Smooth muscle cell (in vitro differentiated cells): ENCODE measurements around the gene KCNK15. TPM values are rescaled to one million over a fixed set of nuclear protein-coding genes. Genes with fewer than 3 reads are reported as not detected.

ENCODE experiments used
- DNase-seq: peaks from one replicate; lab custom pipeline; 2025; ENCODE audit not compliant: unreplicated experiment; lab: John Stamatoyannopoulos, UW
- H2AFZ ChIP-seq: fragments of 200-600 bp; sonication (generic); 2 replicates; pipeline ENCODE4 v1.6.0; 2016; ENCODE audit warnings: antibody characterized with exemption, low read depth, mild to moderate bottlenecking
- H3F3A ChIP-seq: fragments of 200-600 bp; sonication (generic); 2 replicates; pipeline ENCODE4 v1.6.0; 2017; ENCODE audit warnings: antibody characterized with exemption, low read depth
- H3K27ac ChIP-seq: fragments of 200-600 bp; sonication (generic); 2 replicates; pipeline ENCODE4 v1.5.1; 2016; ENCODE audit warnings: low read depth, mild to moderate bottlenecking
- H3K27me3 ChIP-seq: fragments of 200-600 bp; sonication (generic); 2 replicates; pipeline ENCODE4 v1.6.1; 2016; ENCODE audit warnings: low read depth, mild to moderate bottlenecking
- H3K36me3 ChIP-seq: fragments of 200-600 bp; sonication (generic); 2 replicates; pipeline ENCODE4 v1.5.1; 2016; ENCODE audit warnings: low read depth
- H3K4me1 ChIP-seq: fragments of 200-600 bp; sonication (generic); 2 replicates; pipeline ENCODE4 v1.5.1; 2016; ENCODE audit warnings: low read depth
- H3K4me2 ChIP-seq: fragments of 200-600 bp; sonication (generic); 2 replicates; pipeline ENCODE4 v1.6.0; 2016; ENCODE audit warnings: mild to moderate bottlenecking
- H3K4me3 ChIP-seq: fragments of 200-600 bp; sonication (generic); 2 replicates; pipeline ENCODE4 v1.5.1; 2016; ENCODE audit warnings: mild to moderate bottlenecking
- H3K79me2 ChIP-seq: fragments of 200-600 bp; sonication (generic); 2 replicates; pipeline ENCODE4 v1.6.0; 2016; ENCODE audit warnings: low read depth, mild to moderate bottlenecking
- H3K9ac ChIP-seq: fragments of 200-600 bp; sonication (generic); 2 replicates; pipeline ENCODE4 v1.6.0; 2016; ENCODE audit warnings: low read depth
- H3K9me3 ChIP-seq: fragments of 200-600 bp; sonication (generic); replicated peaks from 2 replicates; pipeline ENCODE4 v1.5.1; 2016; ENCODE audit warnings: low read depth
- H4K20me1 ChIP-seq: fragments of 200-600 bp; sonication (generic); 2 replicates; pipeline ENCODE4 v1.6.0; 2016; ENCODE audit warnings: low read depth
- CTCF ChIP-seq: fragments of 200-600 bp; sonication (generic); IDR thresholded peaks from 2 replicates; pipeline ENCODE4 v1.5.1; 2017; ENCODE audit warnings: borderline replicate concordance, mild to moderate bottlenecking, antibody characterized with exemption; ENCODE audit not compliant: insufficient read depth, poor library complexity, severe bottlenecking
- WGBS: methylation state at CpG from one replicate; pipeline ENCODE4 v1.1.7; 2016; ENCODE audit warnings: low lambda C conversion rate; 5-methylcytosine and 5-hydroxymethylcytosine counted together
- polyA plus RNA-seq: library from polyadenylated mRNA; unstranded; fragments of >200 nt; fragmentation: Nextera tagmentation; extraction: Ambion mirVana; gene quantifications from 2 replicates; pipeline ENCODE4 v1.2.1, GENCODE V29; 2016
- total RNA-seq: library from RNA; depleted of rRNA; stranded (reverse); fragments of >200 nt; gene quantifications from 2 replicates; pipeline ENCODE4 v1.2.3, GENCODE V29; 2014

KCNK15 gene
- total and polyA plus RNA-seq, 2 experiments from 2014 or later = 0.06 to 0.54 TPM

GRCh38 chr20:44790638-44791393 is 45.2 kb downstream of the KCNK15 start:
- H3K4me3 ChIP-seq = no peak overlapping the region
- H3K4me1 ChIP-seq = no peaks in the 10 kb centered on the region
- no peak overlapping the region for H3K27ac ChIP-seq
- no peaks in the 10 kb centered on the region for H3K9me3 ChIP-seq
- 96% methylated on average over 11 of the region's 11 CpGs for WGBS
- no peak overlapping the region for H3K4me2 ChIP-seq
- no peaks in the 10 kb centered on the region for H3K79me2 ChIP-seq
- no peaks in the 10 kb centered on the region for H3F3A ChIP-seq
- no peak for TF ChIP-seq CTCF
- no peak overlapping the region for H3K9ac ChIP-seq
- no peak overlapping the region for H2AFZ ChIP-seq
- no peak for DNase-seq
- H3K27me3 ChIP-seq = peaks cover under 1% of the 10 kb centered on the region
- no peaks in the 10 kb centered on the region for H3K36me3 ChIP-seq
- H4K20me1 ChIP-seq = no peaks in the 10 kb centered on the region

- no peaks in the 10 kb centered on the region for H4K20me1 ChIP-seq
- H3F3A ChIP-seq = no peaks in the 10 kb centered on the region
- no peak overlapping the region for H3K4me3 ChIP-seq
- no peak overlapping the region for H2AFZ ChIP-seq
- no peak for DNase-seq
- no peak overlapping the region for H3K27ac ChIP-seq
- H3K79me2 ChIP-seq = no peaks in the 10 kb centered on the region
- no peak for TF ChIP-seq CTCF
- H3K9me3 ChIP-seq = no peaks in the 10 kb centered on the region
- no peaks in the 10 kb centered on the region for H3K4me1 ChIP-seq
- no peak overlapping the region for H3K4me2 ChIP-seq
- H3K9ac ChIP-seq = no peak overlapping the region
- H3K36me3 ChIP-seq = no peaks in the 10 kb centered on the region
- peaks cover 8% of the 10 kb centered on the region for H3K27me3 ChIP-seq
- WGBS = 85% methylated on average over 7 of the region's 7 CpGs
Measured at GRCh38 chr20:44792796-44793195, 47.1 kb downstream of the KCNK15 start.

- no peaks in the 10 kb centered on the region for H3K4me1 ChIP-seq
- no peak overlapping the region for H2AFZ ChIP-seq
- H3K36me3 ChIP-seq = no peaks in the 10 kb centered on the region
- no peak overlapping the region for H3K4me3 ChIP-seq
- H3F3A ChIP-seq = no peaks in the 10 kb centered on the region
- peaks cover 8% of the 10 kb centered on the region for H3K27me3 ChIP-seq
- WGBS = 85% methylated on average over 4 of the region's 4 CpGs
- no peak overlapping the region for H3K9ac ChIP-seq
- no peaks in the 10 kb centered on the region for H3K79me2 ChIP-seq
- no peaks in the 10 kb centered on the region for H3K9me3 ChIP-seq
- no peak for DNase-seq
- TF ChIP-seq CTCF = no peak
- H3K4me2 ChIP-seq = no peak overlapping the region
- no peaks in the 10 kb centered on the region for H4K20me1 ChIP-seq
- no peak overlapping the region for H3K27ac ChIP-seq
Measured at GRCh38 chr20:44795836-44796235, 50.2 kb downstream of the KCNK15 start.

GRCh38 chr20:44796311-44796710 is 50.6 kb downstream of the KCNK15 start:
- peaks cover 8% of the 10 kb centered on the region for H3K27me3 ChIP-seq
- no peak for TF ChIP-seq CTCF
- H3K4me3 ChIP-seq = no peak overlapping the region
- H3K9ac ChIP-seq = no peak overlapping the region
- H3K27ac ChIP-seq = no peak overlapping the region
- H3K9me3 ChIP-seq = no peaks in the 10 kb centered on the region
- H3K4me1 ChIP-seq = no peaks in the 10 kb centered on the region
- H3F3A ChIP-seq = no peaks in the 10 kb centered on the region
- no peaks in the 10 kb centered on the region for H4K20me1 ChIP-seq
- no peak for DNase-seq
- no peaks in the 10 kb centered on the region for H3K36me3 ChIP-seq
- H2AFZ ChIP-seq = no peak overlapping the region
- no peaks in the 10 kb centered on the region for H3K79me2 ChIP-seq
- no peak overlapping the region for H3K4me2 ChIP-seq
